Mesenteric fat pad (tissue), 1 donor: Measurements from ENCODE around the gene HEBP2. TPM values are rescaled to one million over a fixed set of nuclear protein-coding genes. Genes with fewer than 3 reads are reported as not detected.

Experiments
- DNase-seq: peaks from one replicate; pipeline ENCODE4 v3.0.0-alpha.2; 2020; ENCODE audit warnings: low spot score
- microRNA-seq: library from miRNA; unstranded; fragments of <30 nt; microRNA quantifications from one replicate; pipeline ENCODE4 v1.2.0, GENCODE V29; 2020; ENCODE audit warnings: borderline number of aligned reads
- total RNA-seq: library from RNA; stranded (reverse); fragmentation: NEBNext Ultra II Directional; extraction: Animal tissue kit (Norgen Biotek cat#: 25700); gene quantifications from one replicate; pipeline ENCODE4 v1.2.1, GENCODE V29; 2021
- donor health status: DM: yes; HTN: yes; CAD: no.

HEBP2 gene
- total RNA-seq, 1 donor from 2014 or later: 378 TPM

GRCh38 chr6:138450445-138450844 lies 46.4 kb downstream of the HEBP2 start:
- no peak for DNase-seq

GRCh38 chr6:138451043-138451442 lies 47.0 kb downstream of the HEBP2 start:
- DNase-seq: no peak

GRCh38 chr6:138454981-138455706 lies 51.1 kb downstream of the HEBP2 start:
- no peak for DNase-seq

GRCh38 chr6:138455746-138456400 lies 51.9 kb downstream of the HEBP2 start:
- no peak for DNase-seq

- no peak for DNase-seq
These were observed 52.4 kb downstream of the HEBP2 start for GRCh38 chr6:138456401-138456790.

GRCh38 chr6:138461647-138462046 lies 57.6 kb downstream of the HEBP2 start:
- DNase-seq: no peak

- no peak for DNase-seq
These were observed 60.1 kb downstream of the HEBP2 start for GRCh38 chr6:138464085-138464484.

GRCh38 chr6:138465007-138465645 lies 61.1 kb downstream of the HEBP2 start:
- no peak for DNase-seq

- no peak for DNase-seq
These were observed 63.9 kb downstream of the HEBP2 start for GRCh38 chr6:138467901-138468300.

GRCh38 chr6:138468320-138469015 lies 64.4 kb downstream of the HEBP2 start:
- no peak for DNase-seq

Small RNA genes lying within 50 kb of the gene (microRNA-seq; reads per million reads assigned to microRNA genes)
- gene MIR3145: not detected

Other genes with a start within 250 kb of the HEBP2 start
- gene ARFGEF3, start 242.3 kb upstream of the HEBP2 start, total RNA-seq: 2.6 TPM
- not detected for gene PBOV1, start 185.7 kb upstream of the HEBP2 start, total RNA-seq
- gene SMIM28, start 26.3 kb upstream of the HEBP2 start, total RNA-seq: not detected
- gene NHSL1, start 95.3 kb downstream of the HEBP2 start, total RNA-seq: 11.9 TPM